OCI-M1 (cell line): ENCODE data around the gene CNNM4.

Experiments used
- DNase-seq: peaks from one replicate; lab custom pipeline; 2025; lab: John Stamatoyannopoulos, UW

Gene CNNM4

DNA sequence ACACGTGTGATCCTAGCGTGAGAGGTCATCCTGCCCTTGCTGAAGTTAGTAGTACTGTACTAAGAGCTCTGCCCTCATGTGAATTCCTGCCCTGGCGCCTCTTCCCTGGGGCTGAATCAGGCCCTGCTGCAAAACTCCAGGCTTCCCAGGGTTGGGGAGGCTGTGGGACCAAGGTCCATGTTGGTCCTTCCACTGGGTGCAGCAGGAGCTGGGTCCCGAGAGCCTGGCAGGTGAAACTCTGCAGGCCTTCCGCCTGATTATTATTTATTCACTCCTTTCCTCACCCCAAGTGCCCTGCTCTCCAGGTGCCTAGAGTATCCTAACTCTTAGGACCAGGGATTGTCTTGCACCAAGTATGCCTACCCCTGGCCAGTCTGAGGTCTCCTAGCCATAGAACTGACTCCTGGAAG is 50.1 kb downstream of the CNNM4 start:
- DNase-seq: no peak

DNA sequence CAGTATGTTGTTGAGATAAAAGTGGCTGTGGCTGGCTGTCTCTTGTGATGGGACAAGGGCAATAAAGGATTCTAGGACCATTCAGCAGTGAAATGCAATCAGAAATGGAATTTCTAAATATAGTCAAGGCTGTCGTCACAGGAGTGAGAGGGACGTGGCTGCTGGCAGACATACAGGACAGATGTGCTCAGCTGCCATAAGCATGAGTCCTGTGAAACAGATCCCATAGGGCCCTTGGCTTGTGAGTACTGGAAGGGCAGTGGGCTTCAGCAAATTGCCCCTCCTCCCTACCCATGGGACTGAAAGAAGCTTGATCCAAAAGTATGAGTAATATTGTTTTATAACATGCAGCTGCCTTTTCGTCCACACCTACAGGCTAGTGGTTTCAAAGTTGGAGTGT is 51.2 kb downstream of the CNNM4 start:
- no peak for DNase-seq

DNA sequence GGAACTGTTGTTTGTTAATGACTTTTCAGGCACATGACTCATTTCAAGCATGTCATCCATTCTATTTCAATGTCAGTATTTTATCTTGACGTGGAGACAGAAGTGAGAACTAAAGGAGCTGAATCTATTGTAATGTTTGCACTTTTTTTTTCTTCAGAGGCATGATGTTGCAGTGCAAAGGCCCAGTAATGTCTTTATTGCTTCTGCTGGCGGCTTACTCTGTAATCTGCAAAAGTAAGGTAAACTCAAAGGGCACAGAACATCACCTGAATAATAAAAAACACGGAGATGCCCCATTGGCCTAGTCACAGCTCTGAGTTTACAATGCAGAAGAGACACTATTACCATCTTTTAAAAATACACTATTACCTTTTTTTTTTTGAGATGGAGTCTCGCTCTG is 53.0 kb downstream of the CNNM4 start:
- DNase-seq: no peak

DNA sequence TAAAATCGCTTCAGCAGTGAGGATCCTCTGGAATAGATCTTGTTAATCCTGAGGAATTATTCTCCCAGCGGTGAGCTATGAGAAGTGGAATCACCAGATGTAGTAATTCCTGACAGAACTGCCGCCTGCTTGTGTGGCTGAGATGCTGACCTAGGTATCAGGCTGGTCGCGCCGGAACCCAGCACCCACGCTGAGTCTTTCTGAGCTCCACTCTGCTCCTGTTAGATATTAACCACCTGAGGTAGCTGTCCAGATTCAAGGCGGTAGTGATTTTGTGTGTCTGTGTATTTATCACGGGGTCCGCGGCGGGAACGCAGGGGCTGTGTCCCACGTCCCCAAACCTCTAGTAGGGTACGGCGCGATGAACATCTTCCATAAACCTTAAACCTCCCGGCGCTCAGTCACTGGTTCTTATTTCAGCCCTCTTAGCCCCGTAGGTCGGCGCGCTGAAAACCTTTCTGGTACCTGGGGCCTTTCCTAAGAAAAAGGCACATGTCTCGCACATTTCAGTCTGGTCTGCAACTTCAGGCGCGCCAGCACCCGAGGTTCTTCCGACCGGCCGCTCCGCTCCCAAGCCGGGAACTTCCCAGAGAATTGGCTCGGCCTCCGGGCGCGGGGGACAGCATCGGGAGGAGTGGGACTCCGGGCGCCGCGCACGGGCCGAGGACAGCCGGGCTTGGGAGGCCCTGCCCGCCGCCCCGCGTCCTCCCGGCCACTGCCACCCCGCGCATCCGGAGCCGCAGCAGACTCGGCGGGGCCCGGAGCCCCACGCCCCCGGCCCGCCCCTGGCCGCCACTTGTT is 54.8 kb downstream of the CNNM4 start:
- DNase-seq: peak; percentile 68

GRCh38 chr2:96816127-96816835 is 55.6 kb downstream of the CNNM4 start, which contains the start of gene CNNM3:
CNNM3 (plus strand) TSS chr2:96816268; CDS start chr2:96816278, 10 bp downstream.
- peak; percentile 95 for DNase-seq

DNA sequence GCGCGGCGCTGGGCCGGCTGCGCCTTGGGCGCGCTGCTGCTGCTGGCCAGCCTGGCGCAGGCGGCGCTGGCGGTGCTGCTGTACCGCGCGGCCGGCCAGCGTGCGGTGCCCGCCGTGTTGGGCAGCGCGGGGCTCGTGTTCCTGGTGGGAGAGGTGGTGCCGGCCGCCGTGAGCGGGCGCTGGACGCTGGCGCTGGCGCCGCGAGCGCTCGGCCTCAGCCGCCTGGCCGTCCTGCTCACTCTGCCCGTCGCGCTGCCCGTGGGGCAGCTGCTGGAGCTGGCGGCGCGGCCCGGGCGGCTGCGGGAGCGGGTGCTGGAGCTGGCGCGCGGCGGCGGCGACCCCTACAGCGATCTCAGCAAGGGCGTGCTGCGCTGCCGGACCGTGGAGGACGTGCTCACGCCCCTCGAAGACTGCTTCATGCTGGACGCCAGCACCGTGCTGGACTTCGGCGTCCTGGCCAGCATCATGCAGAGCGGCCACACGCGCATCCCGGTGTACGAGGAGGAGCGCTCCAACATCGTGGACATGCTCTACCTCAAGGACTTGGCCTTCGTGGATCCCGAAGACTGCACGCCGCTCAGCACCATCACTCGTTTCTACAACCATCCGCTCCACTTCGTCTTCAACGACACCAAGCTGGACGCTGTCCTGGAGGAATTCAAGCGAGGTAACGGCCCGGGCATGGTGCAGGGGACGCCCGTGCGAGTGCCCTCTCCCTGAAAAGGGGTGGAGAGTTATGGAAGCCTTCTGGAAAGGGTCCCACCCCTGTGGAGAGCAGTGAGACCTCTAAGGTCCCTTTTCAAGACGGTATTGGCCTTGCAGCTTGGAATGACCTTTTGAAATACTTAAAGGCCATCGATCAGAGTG is 56.4 kb downstream of the CNNM4 start:
- peak; percentile 41 for DNase-seq

DNA sequence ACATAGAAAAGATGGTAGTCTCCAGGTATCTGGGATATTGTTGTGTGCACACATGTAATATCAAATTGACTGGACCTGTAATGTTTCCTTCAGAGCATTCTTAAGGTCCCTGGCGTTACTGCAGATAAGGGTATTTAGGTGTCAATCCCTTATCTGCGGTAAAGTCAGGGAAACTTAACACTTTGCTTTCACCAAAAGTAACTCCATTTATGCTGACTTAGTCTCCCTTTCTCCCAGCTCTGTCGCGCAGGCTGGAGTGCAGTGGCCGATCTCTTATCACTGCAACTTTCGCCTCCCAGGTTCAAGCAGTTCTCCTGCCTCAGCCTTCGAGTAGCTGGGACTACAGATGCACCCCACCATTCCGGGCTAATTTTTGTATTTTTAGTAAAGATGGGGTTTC is 57.2 kb downstream of the CNNM4 start:
- DNase-seq: peak; percentile 35

DNA sequence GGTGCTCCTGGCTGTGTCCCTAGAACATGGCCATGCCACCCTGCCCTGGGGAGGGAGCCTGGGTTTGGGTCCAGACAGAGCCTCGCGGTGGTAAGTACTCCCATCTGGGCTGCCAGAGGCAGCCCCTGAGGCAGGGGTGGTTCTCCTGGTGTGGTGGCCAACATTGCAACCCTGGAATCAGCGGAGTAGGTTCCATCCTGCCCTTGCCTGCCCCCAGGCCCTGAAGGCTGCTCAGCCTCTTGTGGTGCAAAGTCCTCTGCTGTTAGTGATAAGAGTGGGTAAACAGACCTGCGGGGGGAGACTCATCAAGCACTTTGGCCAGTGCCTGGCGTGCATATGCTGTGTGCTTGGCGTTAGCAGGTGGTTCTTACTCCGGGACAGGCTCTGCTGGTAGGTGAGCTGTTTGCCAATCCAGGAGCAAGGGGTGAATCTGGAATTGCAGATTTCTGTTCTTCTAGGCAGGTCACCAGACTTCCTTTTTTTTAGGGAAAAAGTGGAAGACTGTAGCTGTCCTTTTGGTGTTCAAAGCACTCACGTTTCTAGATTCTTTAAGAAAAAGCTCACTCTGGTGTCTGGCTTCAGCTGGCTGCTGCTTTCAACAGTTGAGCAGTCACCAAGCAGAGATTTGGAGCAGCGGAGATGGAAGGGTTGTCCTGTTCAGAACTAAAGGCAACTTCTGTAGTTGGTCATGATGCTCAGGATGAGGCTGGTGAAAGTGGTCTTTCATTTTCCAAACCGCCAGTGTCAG is 58.6 kb downstream of the CNNM4 start:
- peak; percentile 80 for DNase-seq

DNA sequence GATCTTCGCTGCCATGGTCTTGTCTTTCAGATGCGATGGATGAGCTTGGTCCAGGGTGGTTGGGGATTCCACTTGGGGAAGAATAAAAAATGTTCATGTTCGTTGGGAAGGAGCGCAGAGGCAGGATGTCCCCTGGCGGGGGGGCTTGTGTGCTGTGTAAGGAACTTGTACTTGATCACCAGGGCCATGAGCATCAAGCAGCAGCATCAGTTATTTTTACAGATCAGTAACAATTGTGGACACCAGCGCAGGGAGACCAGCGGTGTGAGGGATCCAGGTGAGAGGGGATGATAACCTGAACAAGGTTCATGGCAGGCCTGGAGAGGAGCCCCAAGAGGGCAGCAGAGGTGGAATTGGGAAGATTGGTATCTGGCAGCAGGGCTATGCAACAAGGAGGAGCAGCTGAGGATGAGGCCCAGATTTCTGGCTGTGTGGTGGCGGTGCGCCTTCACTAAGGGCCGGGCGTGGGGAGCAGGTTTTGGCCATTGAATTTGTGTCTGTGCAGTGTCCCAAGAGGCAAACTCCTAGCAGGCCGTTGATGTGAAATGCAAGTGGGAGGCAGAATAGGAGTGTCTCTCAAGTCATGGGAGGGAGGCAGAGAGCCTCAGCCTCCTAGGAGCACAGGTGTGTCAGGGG is 59.3 kb downstream of the CNNM4 start:
- DNase-seq: no peak

GRCh38 chr2:96821113-96821675 is 60.5 kb downstream of the CNNM4 start:
- no peak for DNase-seq

DNA sequence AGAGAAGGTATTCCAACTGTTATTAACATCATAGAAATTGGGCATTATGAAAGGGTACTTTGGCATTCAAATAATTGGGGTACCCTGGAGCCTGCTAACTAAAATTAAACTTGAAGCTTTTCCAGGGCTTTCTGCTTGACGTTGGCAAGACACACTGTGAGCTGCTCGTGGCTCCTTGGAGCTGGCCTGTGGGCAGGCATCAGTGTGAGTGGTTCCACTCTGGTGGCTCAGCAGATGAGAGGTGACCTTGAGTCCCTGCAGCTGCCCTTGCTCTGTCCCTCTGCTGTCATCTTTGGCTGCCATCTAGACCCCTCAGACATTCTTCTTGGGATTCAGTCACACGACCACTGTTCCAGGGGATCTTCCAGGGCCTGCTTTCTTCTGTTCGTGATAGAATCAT is 62.1 kb downstream of the CNNM4 start:
- no peak for DNase-seq

DNA sequence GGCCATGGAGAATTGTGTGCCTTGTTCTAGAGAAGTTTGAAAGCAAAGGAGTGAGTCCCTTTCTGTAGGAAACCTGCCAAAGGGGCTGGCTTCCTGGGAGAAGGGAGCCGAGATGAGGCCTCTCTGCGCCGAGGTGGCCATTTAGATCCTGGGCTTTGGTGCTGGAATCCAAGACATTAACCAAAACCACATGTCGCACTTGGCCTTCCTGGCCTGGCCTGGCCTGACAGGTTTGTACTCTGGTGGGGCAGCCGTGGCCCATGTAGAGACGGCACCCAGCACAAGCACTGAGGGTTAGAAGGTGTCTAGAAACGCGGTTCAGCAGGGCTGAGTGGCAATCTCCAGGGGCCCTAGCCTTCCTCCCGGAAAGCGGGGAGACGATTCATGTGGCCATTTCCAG is 62.5 kb downstream of the CNNM4 start:
- no peak for DNase-seq

DNA sequence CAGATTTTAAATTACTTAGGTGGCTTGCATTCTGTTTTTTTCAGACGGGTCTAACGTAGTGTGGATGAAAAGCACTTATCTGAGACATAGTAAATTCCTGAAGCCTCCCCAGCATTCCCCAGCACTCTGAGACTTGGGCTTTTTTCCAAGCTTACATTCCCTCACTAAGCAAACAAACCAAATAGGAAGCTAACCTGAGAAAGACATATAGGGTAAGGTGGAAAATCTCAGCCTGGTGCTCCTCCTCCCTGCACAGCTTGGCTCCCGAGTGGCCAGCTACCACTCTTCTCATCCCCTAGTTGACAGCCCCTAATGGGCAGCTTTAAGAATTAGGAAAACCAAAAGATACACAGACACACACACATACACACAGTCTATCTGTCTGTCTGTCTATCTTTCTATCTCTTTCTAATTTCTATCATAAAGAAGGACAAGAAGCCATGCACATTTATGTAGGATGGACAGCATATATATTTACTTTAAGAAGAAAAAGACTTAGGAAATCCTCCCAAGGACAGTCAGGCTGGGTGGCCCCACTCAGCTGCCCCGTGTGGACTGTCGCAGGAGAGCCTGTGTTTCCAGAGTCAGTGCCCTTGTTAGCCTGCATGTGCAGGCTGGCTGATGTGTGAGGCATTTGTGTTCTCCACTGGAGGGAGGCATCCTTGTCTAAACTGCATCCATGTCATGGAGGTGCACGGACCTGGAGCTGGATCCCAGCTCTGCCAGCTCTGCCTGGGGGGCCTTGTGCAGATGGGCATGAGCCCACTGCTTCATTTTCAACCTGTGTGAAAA is 63.6 kb downstream of the CNNM4 start:
- DNase-seq: no peak

GRCh38 chr2:96825057-96825456 is 64.4 kb downstream of the CNNM4 start:
- no peak for DNase-seq

- no peak for DNase-seq
Measured at GRCh38 chr2:96826546-96827278, 66.0 kb downstream of the CNNM4 start.

GRCh38 chr2:96828436-96828835 is 67.7 kb downstream of the CNNM4 start:
- no peak for DNase-seq

DNA sequence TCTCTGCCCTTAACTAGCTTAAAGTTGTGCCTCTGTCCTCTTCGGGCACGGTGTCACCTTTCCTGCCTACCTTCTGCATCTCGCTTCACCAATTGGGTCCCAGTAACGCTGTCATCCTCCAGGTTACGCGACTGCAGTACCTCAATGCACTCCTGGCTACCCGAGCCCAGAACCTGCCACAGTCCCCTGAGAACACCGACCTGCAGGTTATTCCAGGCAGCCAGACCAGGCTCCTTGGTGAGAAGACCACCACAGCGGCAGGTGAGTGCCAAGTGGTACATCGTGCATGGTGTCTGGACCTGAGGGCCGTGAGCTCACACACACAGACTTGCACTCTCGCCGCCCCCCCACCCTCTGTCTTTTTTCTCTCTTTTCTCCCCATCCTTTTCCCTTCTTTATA is 68.2 kb downstream of the CNNM4 start:
- DNase-seq: no peak

- peak; percentile 65 for DNase-seq
Measured at GRCh38 chr2:96830044-96830562, 69.4 kb downstream of the CNNM4 start.

- no peak for DNase-seq
Measured at GRCh38 chr2:96831679-96832078, 71.0 kb downstream of the CNNM4 start.
